H1 (cell line): ENCODE results near the gene BBS4.

ENCODE experiments used
- CBX8 ChIP-seq: fragments of 300-800, 300-1000 bp; sonication (generic); IDR thresholded peaks from 2 replicates; pipeline ENCODE4 v1.7.1; 2016; ENCODE audit warnings: low read depth, low read length, borderline replicate concordance
- FOSL1 ChIP-seq: IDR thresholded peaks from 2 replicates; pipeline ENCODE4 v1.6.1; 2011; ENCODE audit warnings: mild to moderate bottlenecking, low read depth, low read length, moderate library complexity; ENCODE audit not compliant: insufficient read depth
- GABPA ChIP-seq: IDR thresholded peaks from 2 replicates; pipeline ENCODE4 v1.6.1; 2011; ENCODE audit warnings: mild to moderate bottlenecking, low read length, moderate library complexity, borderline replicate concordance; ENCODE audit not compliant: insufficient read depth
- JUN ChIP-seq: IDR thresholded peaks from 2 replicates; pipeline ENCODE4 v1.6.1; 2011; ENCODE audit warnings: low read depth, mild to moderate bottlenecking, improper control_type of control experiment, low read length
- POLR2A ChIP-seq, 2 experiments: IDR thresholded peaks; 1 replicate in 1 of 2; 2 replicates in 1 of 2; pipeline ENCODE4 v1.6.1; 2011; ENCODE audit warnings: low read depth in 2 of 2, low read length in 2 of 2, mild to moderate bottlenecking in 2 of 2; ENCODE audit errors: control extremely low read depth in 1 of 2
- POLR2AphosphoS5 ChIP-seq: IDR thresholded peaks from 2 replicates; pipeline ENCODE4 v1.6.1; 2011; ENCODE audit warnings: low read depth, low read length
- RAD21 ChIP-seq, 2 experiments: IDR thresholded peaks in 1 of 2; conservative IDR thresholded peaks in 1 of 2; 2 replicates each; pipeline ENCODE4 v1.6.1; 2011; ENCODE audit warnings: low read depth in 2 of 2, low read length in 2 of 2, improper control_type of control experiment in 1 of 2, inconsistent platforms in 1 of 2, mild to moderate bottlenecking in 1 of 2, moderate library complexity in 1 of 2
- SIN3A ChIP-seq, 2 experiments: IDR thresholded peaks in 1 of 2; conservative IDR thresholded peaks in 1 of 2; 2 replicates each; pipeline ENCODE4 v1.6.1; 2011 to 2012; ENCODE audit warnings: low read length in 2 of 2, improper control_type of control experiment in 1 of 2, low read depth in 1 of 2, mild to moderate bottlenecking in 1 of 2
- TAF1 ChIP-seq: IDR thresholded peaks from 2 replicates; pipeline ENCODE4 v1.6.1; 2011; ENCODE audit warnings: mild to moderate bottlenecking, low read depth, low read length
- TF ChIP-seq, protein P1 (sequence below), 3 experiments: IDR thresholded peaks; 1 replicate in 2 of 3; 2 replicates in 1 of 3; pipeline versions ENCODE4 v1.5.1 to v1.6.1; 2011; ENCODE audit warnings: low read length in 3 of 3, mild to moderate bottlenecking in 3 of 3, inconsistent platforms in 2 of 3, low read depth in 1 of 3, moderate library complexity in 1 of 3; ENCODE audit not compliant: insufficient read depth in 1 of 3; ENCODE audit errors: control extremely low read depth in 1 of 3
- TF ChIP-seq, protein P2 (sequence below): IDR thresholded peaks from 2 replicates; pipeline ENCODE4 v1.6.1; 2011; ENCODE audit warnings: low read length, improper control_type of control experiment
- TF ChIP-seq, protein P3 (sequence below): IDR thresholded peaks from 2 replicates; pipeline ENCODE4 v1.6.1; 2012; ENCODE audit warnings: low read length, inconsistent platforms

DNA sequence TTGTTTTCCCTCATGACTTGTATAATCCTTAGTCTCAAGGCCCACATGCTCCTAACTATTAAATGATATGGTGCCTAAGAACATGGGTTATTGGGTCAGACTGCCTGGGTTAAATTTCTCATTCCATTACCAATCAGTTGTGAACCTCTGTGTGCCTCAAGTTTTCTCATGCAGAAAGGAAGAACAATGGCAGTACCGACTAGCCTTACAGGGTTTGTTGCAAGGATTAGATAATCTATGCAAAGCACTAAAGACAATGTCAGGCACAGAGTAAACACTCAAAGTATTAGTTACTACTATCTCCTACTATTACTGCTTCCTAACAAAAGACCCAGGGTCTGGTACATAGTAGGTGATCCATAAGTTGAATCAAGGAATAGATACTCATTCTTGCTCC, 85.3 kb downstream of the BBS4 start:
- TF ChIP-seq RAD21 (IDR thresholded peaks at IDR 0.05 in 1 of 2, conservative IDR thresholded peaks at IDR 0.05 in 1 of 2; ENCODE audit: low read depth in 2 of 2, low read length in 2 of 2), result no peak
- no peak for TF ChIP-seq POLR2AphosphoS5
- TF ChIP-seq, protein P1, sequence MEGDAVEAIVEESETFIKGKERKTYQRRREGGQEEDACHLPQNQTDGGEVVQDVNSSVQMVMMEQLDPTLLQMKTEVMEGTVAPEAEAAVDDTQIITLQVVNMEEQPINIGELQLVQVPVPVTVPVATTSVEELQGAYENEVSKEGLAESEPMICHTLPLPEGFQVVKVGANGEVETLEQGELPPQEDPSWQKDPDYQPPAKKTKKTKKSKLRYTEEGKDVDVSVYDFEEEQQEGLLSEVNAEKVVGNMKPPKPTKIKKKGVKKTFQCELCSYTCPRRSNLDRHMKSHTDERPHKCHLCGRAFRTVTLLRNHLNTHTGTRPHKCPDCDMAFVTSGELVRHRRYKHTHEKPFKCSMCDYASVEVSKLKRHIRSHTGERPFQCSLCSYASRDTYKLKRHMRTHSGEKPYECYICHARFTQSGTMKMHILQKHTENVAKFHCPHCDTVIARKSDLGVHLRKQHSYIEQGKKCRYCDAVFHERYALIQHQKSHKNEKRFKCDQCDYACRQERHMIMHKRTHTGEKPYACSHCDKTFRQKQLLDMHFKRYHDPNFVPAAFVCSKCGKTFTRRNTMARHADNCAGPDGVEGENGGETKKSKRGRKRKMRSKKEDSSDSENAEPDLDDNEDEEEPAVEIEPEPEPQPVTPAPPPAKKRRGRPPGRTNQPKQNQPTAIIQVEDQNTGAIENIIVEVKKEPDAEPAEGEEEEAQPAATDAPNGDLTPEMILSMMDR (IDR thresholded peaks at IDR 0.05; ENCODE audit: control extremely low read depth in 1 of 3, insufficient read depth in 1 of 3, low read depth in 1 of 3, low read length in 3 of 3), result no peak
- TF ChIP-seq POLR2A (IDR thresholded peaks at IDR 0.05; ENCODE audit: control extremely low read depth in 1 of 2, low read depth in 2 of 2, low read length in 2 of 2), result no peak
- TF ChIP-seq CBX8, result no peak
- no peak for TF ChIP-seq JUN
- no peak for TF ChIP-seq TAF1
- TF ChIP-seq, protein P2, sequence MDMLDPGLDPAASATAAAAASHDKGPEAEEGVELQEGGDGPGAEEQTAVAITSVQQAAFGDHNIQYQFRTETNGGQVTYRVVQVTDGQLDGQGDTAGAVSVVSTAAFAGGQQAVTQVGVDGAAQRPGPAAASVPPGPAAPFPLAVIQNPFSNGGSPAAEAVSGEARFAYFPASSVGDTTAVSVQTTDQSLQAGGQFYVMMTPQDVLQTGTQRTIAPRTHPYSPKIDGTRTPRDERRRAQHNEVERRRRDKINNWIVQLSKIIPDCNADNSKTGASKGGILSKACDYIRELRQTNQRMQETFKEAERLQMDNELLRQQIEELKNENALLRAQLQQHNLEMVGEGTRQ, result no peak
- TF ChIP-seq, protein P3, sequence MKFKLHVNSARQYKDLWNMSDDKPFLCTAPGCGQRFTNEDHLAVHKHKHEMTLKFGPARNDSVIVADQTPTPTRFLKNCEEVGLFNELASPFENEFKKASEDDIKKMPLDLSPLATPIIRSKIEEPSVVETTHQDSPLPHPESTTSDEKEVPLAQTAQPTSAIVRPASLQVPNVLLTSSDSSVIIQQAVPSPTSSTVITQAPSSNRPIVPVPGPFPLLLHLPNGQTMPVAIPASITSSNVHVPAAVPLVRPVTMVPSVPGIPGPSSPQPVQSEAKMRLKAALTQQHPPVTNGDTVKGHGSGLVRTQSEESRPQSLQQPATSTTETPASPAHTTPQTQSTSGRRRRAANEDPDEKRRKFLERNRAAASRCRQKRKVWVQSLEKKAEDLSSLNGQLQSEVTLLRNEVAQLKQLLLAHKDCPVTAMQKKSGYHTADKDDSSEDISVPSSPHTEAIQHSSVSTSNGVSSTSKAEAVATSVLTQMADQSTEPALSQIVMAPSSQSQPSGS, result no peak
- no peak for TF ChIP-seq FOSL1
- no peak for TF ChIP-seq SIN3A (conservative IDR thresholded peaks at IDR 0.05 in 1 of 2, IDR thresholded peaks at IDR 0.05 in 1 of 2; ENCODE audit: low read depth in 1 of 2, low read length in 2 of 2)
- no peak for TF ChIP-seq GABPA
